GM18498 (cell line): ENCODE measurements around the gene MCTP2.

Source experiments
- ATAC-seq: cut with Tn5 transposase; IDR thresholded peaks from one replicate; pipeline ENCODE4 v1.9.1; 2021; ENCODE audit warnings: mild to moderate bottlenecking, moderate library complexity; ENCODE audit not compliant: unreplicated experiment

MCTP2 gene

DNA sequence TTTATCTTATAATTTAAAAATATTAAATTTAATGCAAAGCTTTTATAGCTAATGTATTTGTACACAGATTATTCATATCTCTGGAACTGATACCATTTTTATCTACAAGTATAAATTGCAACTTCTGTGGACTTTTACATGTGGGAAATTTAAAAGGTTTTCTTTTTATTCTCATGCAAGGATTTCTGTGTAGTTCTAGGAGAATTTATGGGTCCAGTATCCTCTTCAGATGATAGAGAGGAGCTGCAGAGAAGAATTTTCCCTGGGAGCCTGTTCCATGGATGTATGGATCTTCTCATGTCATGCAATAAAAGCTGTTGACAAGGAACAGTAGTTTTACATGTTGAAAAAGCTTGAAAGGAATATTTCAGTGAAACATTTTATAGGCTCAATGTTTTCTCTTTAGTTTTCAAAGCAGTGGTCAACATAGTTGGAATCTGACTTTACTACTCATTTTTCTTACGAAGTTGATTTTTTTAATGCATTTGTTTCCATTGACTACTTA lies 119.7 kb downstream of the MCTP2 start:
- ATAC-seq, result no peak

DNA sequence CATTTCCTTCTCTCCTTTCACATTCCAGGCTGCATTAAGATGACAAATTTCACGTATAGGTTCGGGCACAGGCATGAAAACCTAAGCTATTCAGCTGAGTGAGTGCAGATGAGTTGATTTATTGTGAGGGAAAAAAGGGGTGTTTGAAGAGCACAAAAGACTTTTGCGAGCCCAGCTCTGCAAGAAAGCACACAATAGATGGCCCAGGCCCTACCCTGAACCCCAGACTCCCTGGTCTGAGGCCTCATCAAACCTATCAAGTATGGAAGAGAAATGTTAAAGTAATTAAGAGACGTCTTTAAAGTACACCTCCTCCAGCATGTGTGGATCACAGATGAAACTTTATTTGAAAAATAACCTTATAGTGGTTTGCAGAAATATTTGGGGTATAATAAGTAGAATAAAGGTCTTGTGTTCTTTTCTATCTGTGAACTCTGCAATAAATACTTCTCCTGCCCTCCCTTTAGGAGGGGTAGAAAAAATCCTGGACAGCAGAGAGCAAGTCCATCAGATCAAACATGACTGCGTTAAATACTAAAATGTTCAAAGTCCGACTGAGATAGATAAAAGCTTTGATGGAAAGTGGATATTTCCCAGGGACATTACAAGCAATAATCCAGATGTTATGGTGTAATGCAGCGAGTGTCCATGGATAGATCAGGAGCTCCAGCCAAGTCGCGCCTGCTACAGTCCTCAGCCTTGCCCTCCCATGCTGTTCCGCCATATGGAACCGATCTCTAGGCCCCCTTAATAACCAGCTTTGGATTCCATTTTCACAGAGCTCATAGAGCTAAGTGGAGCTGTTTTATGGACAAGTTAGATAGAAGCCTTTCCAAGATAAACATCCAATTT lies 121.5 kb downstream of the MCTP2 start:
- no peak for ATAC-seq

DNA sequence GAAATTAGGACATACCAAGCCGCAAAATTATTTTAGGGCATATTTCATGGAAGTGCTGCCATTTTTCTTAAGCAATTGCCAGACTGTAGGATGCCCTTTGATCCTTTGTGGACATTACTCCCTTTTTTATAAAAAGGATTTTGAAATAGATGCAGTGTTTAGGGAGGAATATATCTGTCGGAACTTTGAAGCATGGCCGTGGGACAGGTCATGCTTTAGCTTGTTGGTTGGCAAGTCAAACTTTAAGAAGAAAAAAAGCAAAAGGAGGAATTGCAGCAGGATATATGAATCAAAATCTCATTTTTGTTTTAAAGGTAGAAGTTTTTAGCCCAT lies 122.1 kb downstream of the MCTP2 start:
- no peak for ATAC-seq

DNA sequence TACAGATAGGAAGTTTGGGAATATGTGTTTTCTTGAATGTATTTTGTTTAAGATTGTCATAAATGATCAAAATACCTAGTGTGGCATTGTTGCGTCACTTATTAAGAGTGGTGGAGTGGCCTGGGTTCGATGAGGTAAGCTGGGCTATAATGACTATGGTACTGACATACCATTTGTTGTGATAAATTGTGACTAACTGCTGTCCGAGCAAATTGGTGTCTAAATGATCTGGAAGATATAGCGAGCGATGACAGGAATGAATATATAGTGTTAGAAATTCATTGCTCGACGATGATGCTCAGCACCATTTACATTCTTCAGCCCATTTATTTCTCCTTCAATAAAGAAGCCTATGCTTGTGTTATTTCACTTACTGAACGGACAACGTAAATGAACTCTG lies 123.3 kb downstream of the MCTP2 start:
- no peak for ATAC-seq

DNA sequence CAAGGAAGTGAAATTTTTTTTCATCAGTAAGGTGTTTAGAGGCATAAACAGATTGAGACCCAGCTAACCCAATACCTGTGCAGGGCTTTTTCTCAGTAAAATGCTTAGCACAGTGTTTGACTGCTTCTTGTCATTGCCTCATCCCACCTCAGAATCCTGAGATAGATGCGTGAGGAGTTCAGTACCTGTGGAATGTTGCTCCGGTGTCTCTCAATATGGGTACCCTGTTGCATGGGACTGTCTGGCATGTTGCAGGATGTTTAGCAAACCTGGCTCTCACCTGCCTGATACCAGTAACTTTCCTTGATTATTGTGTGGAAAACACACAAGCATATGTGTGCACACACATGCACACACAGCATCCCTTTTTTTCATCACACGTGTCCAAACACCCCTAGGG lies 128.4 kb downstream of the MCTP2 start:
- no peak for ATAC-seq

DNA sequence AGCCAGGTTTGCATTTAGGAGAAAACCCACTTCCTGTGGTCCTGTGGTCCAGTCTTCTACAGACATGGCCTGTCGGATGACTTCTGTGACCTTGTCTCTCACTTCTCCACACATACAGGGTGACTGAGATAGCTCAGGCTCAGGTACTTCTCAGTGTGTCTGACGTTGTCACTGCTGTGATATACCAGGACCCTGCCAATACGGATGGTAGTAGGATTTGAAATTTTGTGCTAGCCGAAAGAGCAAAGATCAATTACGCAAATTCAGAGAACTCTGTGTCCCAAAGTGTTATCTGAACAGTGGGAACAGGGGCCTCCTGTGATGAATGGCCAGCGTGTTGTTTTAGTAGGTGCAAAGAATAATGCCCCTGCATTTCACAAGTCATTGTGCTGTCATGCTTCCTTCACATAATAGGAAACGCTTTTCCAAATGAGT lies 128.9 kb downstream of the MCTP2 start:
- ATAC-seq, result no peak

DNA sequence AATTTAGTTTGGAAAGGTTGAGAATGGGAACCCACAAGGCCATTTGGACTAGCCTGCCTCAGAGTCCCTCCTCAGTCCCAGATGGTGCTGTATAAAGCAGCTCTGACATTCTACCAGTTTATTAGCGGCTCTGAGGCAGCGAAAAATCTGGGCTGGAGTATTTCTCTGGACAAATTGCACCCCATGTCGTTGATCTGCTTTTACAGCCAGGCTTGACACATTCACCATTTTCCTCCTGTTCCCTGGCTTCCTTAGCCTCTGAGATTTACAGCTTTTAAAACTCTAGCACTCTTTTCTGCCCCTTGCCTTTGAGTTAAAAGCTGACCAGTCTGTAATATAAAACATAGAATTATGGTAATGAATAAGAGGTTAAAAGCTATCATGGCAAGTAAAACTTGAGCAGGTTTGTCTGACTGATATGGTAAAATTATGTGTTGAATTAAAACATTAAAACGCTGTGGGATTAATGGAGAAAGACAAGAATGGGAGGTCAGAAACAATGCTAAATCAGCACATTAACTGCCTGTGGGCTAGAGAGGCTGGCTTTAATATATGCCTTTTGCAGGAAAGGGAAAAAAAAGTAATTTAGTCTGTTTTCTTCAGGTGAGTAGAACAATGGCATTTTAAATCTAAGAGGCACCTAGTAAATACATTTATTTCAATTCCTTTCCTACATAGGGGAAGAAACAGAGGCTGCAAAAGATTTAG lies 131.2 kb downstream of the MCTP2 start:
- ATAC-seq, result no peak

DNA sequence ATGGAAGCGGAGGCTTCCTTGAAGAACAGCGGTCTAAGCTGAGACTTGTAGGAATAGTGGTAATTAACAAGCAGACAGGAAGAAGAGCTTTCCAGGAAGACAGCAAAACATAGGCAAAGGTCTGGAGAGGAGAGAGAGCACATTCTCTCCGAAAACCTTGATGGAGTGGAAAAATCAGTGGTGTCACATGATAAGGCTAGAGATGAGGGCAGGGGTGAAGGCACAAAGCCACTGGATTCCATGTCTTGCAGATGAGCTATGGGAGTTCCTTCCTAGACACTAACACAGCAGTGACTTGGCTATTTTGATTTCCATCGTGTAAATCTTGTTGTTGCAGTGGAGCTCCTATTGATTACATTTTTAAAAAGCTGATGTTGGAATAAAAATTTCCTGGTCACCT lies 132.0 kb downstream of the MCTP2 start:
- no peak for ATAC-seq

DNA sequence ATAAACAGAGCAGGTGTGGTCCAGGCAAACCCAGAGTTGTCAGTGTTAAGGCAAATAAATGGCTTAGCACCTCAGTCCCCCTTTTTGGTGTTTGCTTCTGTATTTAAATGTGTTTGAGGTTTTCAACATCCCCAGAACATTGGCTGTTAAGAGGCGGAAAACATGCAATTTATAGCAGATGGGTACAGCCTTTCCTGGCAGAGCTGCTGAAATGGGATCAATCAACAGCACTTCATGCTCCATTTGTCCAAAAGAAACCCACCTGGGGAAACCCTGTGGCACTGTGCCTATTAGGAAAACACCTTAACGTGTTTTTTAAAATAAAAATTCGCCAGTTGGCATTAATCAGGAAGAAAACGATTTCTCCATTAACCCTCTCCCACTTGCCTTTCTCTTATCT lies 135.4 kb downstream of the MCTP2 start:
- no peak for ATAC-seq

DNA sequence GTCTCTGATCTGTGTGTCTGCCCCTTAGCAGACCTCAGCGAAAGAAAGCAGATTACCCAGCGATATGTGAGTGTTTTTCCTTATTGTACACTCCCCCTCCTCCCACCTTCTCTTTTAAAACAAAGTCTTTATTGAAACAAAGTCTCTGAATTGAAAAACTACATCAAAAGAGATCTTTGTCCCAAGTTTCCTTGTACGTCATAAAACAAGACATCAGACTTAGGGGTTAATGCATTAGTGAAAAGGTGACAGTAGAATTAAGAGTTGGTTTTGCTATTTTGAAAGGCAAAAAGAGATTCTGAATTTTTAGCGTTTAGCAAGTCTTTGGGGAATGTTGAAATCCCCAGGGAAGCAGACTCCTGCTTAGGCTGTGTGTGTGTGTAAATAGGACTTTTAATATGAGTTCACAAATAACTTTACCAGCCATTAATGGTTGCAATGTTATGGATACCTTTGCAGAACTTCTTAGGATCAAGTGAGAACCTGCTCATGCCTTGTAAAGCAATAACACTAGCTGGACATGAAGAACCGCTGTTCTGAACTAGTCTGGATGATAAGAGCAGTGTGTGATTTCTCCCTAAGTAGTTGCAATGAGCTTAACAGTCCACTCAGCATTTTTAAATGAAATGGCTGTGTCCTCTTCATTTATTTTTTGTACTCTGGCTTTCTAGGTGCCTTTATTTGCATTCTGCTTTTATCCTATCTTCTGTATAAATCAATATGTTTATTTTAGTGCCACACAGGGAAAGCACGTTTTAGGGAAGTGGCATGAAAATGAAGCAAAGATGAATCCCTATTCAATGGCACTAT lies 136.6 kb downstream of the MCTP2 start:
- no peak for ATAC-seq

DNA sequence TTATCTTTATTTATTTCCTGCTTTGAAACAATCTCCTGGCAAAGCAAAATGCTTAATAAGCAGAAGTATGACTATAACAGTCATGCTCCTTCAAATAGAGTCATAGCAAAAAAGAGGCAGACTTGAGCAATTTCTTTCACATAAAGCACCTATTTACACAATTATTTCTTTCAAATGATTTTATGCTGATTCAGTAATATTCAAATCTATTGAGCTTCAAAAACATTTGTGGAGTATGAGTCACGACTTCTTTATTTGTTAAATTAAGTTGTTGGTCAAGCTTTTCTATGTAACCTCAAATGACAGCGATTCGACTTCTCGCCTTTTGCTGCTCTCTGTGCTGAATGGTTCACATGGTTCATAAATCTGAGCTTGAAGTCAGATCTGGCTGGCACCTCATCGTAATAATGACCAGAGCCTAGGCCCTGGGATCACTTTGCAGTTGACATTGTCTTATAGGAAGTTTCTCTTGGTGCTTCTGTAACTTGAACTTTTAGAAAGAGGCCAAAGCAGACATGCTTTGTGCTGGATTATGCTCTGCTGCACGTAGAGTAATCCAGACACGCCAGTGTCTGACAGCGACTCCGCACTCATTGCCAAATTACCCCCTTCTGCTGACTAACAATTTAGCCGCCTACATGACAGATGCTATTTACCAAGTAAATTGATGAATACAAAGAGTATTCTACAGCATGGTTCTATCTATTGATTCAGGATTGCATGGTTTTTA lies 139.0 kb downstream of the MCTP2 start:
- ATAC-seq, result no peak

DNA sequence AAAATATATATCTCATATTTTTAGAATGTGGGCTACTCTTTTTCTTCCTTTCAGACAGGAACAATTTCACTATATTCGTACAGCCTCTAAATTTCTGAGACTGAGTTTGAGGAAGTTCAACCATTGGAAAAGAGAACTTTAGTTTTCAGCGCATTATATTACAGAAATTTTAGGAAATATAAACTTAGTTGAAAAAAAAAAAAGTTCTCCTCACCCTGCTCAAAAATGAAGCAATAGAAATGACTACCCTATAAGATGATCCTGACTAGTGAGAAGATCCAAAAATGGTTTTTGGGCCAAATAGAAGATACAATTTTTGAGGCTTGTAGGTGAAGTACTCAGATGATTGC lies 139.6 kb downstream of the MCTP2 start:
- ATAC-seq, result no peak

DNA sequence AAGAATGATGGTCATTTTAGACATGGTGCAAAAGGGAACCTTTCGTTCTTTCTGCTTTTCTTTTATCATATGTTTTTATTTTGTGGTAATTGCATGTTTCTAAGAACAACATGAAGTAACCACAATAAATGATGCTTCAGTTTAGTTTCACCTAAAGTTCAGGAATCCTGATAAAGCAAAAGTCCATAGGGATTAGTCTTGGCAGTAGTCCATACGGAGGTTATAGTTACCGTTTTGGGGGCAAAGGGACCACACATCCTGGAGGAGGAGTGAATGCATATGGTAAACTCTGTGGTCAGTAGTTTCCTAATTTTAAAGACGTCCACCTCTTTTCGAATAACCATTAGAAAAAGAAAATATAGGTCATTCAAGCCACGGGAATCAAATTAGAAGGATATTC lies 141.5 kb downstream of the MCTP2 start:
- ATAC-seq, result no peak

DNA sequence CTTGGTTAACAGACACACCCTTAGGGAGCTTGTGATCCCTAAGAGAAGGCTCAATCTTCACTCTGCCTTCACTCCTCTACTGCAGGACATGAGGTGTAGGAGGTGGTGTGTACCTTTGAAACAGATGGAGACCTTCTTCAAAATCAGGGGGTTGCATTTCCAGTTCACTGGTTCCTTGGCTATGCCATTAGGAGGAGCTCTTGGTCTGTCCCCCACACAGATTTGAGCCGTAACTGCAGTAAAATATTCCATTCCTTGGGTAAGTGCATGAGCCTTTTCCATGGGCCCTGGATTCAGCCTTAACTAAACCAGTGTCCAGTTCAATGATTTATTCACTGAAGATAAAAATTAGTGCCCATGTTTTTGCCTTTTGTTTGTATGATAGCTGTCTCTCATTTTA lies 144.6 kb downstream of the MCTP2 start:
- ATAC-seq, result no peak

DNA sequence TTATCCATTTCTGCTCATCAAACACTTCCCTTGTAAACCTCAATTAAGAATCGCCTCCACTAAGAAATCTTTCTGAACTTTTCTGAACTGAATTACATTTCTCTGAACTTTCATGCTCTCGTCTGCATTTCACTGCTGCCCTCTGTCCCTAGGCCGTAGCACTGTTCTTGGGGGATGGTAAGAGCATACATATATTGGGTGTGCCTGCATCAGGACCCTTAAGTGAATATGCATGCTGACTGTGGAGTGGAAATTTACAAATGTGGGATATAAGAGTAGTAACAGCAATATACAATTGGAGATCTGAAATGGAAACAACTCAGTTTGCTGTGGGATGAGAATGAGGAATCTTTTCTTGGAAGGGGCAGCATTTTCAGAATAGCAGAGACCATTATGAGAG lies 148.6 kb downstream of the MCTP2 start:
- no peak for ATAC-seq

DNA sequence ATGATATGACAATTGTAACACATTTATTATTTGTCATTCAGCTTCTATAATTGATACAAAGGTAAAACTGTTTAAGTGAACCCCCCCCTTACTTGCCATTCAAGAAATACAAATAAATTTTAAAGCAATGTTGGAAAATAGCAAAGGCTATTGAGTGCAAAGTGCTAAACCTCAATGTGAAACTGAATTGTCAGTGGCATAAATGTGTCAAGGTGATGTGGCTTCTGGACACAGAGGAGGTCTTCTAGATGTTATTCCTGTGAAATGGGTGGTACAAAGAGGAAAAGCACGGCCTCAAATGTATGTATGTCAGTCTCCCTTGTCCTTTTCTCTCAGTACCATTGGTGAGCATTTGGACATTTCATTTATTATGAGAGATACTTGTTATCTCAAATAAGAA lies 149.4 kb downstream of the MCTP2 start:
- no peak for ATAC-seq

DNA sequence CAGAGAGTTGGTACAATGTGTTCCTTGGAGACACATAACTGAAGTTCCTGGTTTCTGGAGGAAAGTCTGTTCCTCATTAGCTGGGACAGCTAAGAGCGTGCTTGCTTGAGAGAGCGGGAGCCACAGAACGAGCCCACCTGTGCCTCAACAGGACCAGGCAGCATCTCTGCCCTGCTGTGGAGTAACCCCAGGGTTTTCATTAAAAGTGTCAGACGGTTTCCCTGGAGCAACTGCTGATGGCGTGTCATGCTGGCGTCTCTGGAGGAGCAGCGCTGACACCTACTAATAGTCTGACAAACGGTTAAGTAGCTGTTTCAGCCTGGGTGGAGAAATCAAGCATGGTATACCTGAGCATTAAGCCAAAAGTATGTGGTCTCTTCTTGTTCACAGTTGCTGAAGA lies 150.0 kb downstream of the MCTP2 start:
- no peak for ATAC-seq

DNA sequence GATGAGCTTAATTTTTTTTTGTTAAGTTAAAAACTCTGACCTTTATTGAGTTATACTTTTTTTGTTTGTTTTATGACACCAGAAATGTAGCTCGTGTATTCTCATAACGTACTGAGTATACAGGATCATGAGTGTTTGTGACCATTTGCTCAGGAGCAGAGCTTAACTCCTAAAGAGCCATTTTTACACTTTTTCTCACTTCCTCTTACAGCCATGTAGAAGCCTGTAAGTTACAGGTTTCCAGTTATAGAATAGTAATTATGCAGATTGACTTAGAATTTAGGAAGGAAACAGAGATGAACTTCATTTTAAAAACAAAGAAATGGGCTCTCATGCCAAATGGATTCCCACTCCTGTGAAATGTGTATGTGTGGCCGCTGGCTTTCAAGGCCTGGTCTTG lies 151.7 kb downstream of the MCTP2 start:
- no peak for ATAC-seq

DNA sequence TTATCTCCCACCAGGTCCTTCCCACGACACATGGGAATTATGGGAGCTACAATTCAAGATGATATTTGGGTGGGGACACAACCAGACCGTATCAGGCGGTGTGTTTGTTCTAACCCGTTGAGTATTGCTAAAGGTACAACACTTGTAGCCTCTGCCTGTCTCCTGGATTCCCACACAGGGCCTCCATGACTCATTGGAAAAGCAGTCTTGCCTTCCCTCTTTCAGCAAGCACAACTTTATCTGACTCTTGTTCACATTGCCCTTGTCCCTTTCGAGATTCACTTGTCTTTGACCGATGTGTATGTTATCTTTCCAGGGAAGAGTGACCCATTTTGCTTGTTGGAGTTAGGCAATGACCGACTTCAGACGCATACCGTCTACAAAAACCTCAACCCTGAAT lies 152.3 kb downstream of the MCTP2 start:
- ATAC-seq, result no peak

DNA sequence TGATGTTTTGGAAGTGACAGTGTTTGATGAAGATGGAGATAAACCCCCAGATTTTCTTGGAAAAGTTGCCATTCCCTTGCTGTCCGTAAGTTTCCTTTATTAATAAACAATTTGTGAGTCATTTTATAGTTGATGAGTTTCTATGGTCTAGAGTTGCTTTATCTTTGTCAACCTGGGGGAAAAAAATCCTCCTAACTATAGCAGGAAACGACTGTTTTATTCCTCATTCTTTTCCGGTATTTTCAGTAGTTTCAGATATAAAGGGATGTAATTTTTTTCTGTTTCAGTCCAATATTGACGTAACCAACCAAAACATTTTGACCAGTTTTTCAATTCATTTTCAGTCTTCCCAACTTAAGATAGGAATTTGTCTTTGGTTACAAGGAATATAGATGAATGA lies 154.1 kb downstream of the MCTP2 start:
- ATAC-seq, result no peak

DNA sequence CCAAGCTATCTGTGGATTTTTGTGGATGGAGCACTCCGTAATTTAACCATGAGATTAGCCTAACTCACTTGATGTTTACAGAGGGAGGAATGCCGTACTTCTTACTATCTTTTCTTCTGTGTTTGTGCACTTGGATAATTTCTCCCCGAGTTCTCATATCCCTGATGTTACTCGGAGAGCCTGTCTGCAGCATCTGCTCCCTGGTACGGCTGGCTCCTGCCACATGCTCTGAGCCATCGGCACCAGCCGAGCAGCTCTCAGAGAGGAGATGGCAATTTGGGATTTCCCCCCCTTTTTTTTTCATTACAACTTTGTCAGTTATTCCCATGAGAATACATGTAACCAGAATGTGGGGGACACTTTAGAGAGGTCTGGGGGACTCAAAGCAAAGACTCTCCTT lies 155.0 kb downstream of the MCTP2 start:
- no peak for ATAC-seq
